HTR-8/SVneo (cell line): ENCODE results near the gene CNR2.
A peak's percentile ranks its signal among the peaks of the same experiment; 100 is the strongest.
"Not testable (repeated sequence)": the region's sequence is repeated elsewhere in the genome, so short reads cannot be mapped to it uniquely, and the experiment has no call there.

ENCODE experiments used
- DNase-seq: peaks from one replicate; pipeline ENCODE4 v3.0.0; 2011; ENCODE audit warnings: low spot score, mixed read lengths; ENCODE audit not compliant: insufficient read length
- FAIRE-seq: peaks from 2 replicates; lab custom pipeline; 2011; peaks lifted over from hg19 to GRCh38; lab: Jason Lieb, UNC

CNR2 gene

DNA sequence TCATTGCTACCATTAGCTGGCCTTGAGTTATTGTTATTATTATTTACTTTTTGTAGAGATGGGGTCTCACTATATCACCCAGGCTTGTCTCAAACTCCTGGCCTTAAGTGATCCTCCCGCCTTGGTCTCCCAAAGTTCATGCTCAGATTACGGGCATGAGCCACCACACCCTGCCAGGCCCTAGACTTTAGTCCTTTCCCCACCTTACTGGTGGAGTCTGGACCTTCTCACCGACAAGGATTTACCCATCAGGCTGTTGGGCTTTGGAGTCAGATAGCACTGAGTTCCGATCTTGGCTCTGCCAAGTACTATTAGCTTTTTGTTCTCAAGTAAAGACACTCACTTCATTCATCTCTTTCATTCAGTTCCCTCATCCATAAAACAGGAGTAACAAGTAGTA is 17.2 kb downstream of the CNR2 start:
- DNase-seq (no peak), FAIRE-seq (no peak)

DNA sequence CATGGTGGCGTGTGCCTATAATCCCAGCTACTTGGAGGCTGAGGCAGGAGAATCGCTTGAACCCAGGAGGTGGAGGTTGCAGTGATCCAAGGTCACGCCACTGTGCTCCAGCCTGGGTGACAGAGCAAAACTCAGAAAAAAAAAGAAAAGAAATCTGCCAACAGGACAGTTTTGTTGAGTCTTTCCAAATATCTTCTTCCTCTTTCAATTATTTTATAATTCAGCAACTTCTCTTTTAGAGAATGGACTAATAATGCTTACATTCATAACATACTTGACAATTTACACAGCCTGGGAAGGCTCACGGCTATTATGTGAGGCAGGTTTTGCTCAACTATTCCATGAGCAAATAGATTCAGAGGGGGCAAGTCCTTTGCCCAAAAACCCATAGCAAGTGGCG is 18.1 kb downstream of the CNR2 start:
- no peak for DNase-seq
- FAIRE-seq = no peak

GRCh38 chr1:23889074-23889473 is 24.1 kb downstream of the CNR2 start:
- DNase-seq (no peak), FAIRE-seq (no peak)

DNA sequence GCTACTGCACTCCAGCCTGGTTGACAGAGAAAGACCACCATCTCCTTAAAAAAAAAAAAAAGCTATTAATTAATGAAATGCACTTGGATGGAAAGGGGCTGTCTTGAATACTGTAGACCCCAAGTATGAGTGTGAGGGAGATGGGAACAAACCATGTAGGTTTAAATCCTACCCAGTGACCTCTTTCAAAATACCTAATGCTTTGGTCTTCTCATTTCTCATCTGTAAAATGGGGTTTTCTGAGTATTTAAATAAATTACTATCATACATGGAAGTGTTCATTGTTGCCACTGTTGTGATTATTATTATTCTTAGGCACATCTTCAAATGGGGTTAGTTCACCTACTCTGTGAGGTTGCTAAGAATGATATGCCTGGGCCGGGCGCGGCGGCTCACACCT is 27.9 kb downstream of the CNR2 start:
- DNase-seq (no peak), FAIRE-seq (no peak)

- DNase-seq (no peak), FAIRE-seq (no peak)
Measured at GRCh38 chr1:23882746-23883145, 30.4 kb downstream of the CNR2 start.

DNA sequence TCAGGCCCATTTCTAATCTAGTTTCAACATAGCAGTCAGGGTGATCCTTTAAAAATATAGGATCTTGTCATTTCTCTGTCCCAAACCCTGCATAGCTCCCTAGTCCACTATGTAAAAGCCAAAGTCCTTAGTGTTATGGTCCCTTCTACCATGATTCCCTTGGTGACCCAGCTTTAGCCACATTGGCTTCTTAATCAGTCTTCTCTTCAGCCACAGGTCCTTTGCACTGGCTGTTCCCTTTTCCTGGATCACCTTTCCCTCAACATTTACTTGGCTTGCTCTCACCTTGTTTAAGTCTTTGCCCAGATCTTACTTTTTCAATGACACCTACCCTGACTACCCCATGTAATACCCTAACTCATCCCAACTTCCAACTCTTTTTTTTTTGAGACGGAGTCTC is 33.4 kb downstream of the CNR2 start:
- DNase-seq (no peak), FAIRE-seq (no peak)

DNA sequence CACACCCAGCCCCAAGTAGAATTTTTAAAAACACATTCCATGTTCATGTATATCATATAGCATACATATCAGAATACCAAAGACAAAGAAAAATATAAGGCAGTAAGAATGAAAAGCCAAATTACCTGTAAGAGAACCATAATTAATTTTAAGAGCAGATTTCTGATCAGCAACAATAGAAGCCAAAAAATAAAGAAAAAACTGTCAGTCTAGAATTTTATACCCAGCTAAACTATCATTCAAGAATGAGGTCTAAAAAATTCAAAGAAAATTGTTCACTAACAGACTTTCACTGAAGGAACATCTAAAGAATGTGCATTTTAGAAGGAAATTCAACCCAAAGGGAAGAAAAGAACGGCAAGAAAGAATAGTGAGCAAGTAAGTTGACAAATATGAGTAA is 34.5 kb downstream of the CNR2 start:
- no peak for DNase-seq

DNA sequence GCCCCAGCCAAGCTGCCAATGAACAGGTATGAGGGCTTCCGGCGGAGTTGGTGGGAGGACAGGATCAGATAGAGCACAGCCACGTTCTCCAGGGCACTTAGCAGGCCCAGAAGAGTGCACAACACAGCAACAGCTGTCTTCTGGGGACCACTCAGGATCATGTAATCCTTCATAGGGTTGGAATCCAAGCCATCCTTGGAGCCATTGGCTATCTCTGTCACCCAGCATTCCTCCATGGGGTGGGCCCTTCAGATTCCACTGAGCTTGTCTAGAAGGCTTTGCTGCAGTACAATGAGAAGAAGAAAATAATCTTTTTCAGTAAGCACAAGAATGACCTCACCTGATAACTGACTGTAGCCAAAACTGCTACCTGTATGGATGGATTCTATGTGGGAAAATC is 37.8 kb downstream of the CNR2 start:
- DNase-seq (no peak), FAIRE-seq (no peak)

More for the DNA sequence above, 34.5 kb downstream of the CNR2 start:
- no peak for FAIRE-seq

- FAIRE-seq (no peak), DNase-seq (no peak)
Measured at GRCh38 chr1:23872421-23872820, 40.7 kb downstream of the CNR2 start.

DNA sequence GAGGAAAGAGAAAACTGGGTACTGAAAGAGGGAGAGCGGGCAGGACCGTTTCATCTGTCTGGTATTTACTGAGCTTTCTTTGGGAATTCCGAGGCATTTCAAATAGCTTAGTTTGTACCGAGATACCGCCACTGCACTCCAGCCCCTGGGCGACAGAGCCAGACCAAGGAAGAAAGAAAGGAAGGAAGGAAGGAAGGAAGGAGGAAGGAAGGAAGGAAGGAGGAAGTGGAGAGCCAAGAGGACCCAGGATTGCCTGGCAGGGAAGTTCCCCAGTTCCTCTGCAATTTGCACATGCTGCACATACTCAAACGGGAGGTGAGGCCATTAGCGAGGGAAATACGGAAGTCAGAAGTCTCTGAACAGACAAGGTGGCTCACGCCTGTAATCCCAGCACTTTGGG is 44.1 kb downstream of the CNR2 start:
- FAIRE-seq (no peak), DNase-seq (no peak)

GRCh38 chr1:23868557-23869016 is 44.6 kb downstream of the CNR2 start:
- FAIRE-seq = no peak
- no peak for DNase-seq

GRCh38 chr1:23867895-23868556 is 45.1 kb downstream of the CNR2 start, which contains the start of gene FUCA1:
Gene FUCA1 (minus strand): TSS chr1:23868290. CDS start chr1:23868286, 4 bp downstream.
- FAIRE-seq = peak; percentile 57
- DNase-seq = peak; percentile 90

DNA sequence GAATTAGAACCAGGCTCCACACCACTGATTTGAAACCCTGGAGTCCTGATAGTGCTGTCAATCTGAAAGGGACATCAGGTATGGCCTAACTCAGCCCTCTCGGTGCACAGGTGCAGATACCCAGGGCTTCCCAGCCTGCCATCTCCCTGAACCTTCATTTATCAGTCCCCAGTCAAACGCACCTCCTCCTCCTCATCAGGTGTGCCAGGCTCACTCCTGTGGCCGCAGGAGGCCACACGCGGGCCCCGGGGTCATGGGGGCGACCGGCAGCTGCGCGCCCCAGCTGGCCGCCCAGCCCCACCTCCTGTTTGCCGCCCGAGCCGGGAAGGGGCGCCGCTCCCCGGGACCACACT is 45.6 kb downstream of the CNR2 start:
- DNase-seq = no peak

DNA sequence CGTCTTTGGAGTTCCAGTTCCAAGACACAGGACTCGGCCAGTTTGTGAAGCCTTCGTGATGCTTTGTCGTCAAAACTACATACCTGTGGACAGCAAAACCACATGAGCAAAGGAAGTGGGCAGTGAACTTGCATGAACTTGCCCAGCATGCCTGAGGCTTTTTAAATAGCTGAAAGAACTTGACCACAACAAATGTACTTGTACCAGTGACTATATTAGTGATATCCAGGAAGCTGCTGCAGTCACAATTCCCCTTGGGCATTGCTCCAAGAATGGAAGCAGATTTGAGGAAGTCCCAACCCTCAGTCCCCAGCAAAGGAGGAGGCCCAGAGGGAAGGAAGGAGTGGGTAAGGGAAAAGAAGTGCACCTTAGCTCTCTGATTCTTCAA is 47.6 kb downstream of the CNR2 start:
- peak; percentile 71 for DNase-seq
- FAIRE-seq = no peak

More for the DNA sequence above, 45.6 kb downstream of the CNR2 start:
- no peak for FAIRE-seq

DNA sequence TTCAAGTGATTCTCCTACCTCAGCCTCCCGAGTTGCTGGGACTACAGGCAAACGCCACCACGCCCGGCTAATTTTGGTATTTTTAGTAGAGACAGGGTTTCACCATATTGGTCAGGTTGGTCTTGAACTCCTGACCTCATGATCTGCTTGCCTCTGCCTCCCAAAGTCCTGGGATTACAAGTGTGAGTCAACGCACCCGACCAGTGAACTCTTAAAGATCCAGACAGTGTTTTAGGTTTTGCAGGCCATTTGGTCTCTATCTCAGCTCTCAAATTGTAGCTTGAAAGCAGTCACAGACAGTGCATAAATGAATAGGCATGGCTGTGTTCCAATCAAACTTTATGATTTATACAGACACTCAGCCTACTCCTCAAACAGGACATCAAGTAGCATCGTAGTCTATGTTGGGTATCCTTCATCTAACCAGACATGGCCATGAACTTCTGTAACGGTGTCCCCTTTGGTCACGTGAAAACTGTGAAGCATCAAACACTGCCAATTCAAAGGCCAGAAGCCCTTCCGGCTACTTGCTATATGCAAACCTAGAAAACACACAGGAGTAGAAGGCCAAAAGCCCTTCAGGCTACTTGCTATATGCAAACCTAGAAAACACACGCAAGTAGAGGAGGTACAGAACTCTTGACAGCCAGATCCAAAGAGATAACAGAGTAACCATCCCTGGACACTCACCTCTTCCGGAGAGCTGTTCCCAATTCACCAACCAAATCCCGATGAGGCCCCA is 48.2 kb downstream of the CNR2 start:
- DNase-seq (no peak), FAIRE-seq (no peak)

DNA sequence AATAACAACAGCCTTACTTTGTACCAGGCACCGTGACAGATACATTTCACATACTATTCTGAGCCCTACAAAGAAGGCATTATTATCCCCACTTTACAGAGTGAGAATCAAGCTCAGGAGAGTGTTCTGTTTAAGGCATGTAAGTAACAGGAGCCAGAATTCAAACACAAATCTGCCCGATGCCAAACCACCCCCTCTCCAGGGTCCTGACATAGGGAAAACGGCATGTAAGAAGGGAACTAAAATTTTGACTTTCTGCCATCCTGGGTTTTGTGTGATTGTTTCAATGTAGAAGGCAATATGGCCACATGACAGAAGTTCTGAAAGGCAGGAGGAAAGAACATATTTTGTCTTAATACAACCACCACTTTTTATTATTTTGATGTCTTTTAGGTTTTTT is 50.5 kb downstream of the CNR2 start:
- no peak for FAIRE-seq
- no peak for DNase-seq

- FAIRE-seq = no peak
- no peak for DNase-seq
Measured at GRCh38 chr1:23854568-23854967, 58.6 kb downstream of the CNR2 start.

DNA sequence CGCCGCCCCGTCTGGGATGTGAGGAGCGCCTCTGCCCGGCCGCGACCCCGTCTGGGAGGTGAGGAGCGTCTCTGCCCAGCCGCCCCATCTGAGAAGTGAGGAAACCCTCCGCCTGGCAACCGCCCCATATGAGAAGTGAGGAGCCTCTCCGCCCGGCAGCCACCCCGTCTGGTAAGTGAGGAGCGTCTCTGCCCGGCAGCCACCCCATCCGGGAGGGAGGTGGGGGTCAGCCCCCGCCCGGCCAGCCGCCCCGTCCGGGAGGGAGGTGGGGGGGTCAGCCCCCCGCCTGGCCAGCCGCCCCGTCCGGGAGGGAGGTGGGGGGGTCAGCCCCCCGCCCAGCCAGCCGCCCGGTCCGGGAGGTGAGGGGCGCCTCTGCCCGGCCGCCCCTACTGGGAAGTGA is 60.0 kb downstream of the CNR2 start:
- DNase-seq, FAIRE-seq: not testable (repeated sequence)

- DNase-seq, FAIRE-seq: not testable (repeated sequence)
Measured at GRCh38 chr1:23851406-23851805, 61.8 kb downstream of the CNR2 start.

GRCh38 chr1:23848673-23849616 is 64.2 kb downstream of the CNR2 start:
- DNase-seq (no peak), FAIRE-seq (no peak)
